ENCODE results near the gene EPN1. TPM values are rescaled to one million over a fixed set of nuclear protein-coding genes. Genes with fewer than 3 reads are reported as not detected.

EPN1 gene
- total and polyA plus RNA-seq, 2 of the 8 experiments (the other 6 are each of a cell fraction or from before 2014, with no cell fraction given), result 49.6 to 200 TPM

- TF ChIP-seq SP2 (IDR thresholded peaks at IDR 0.05; ENCODE audit: low read length), result no peak
- TF ChIP-seq BACH1 (IDR thresholded peaks at IDR 0.05; ENCODE audit: low read length), result no peak
- TF ChIP-seq TAF1 (IDR thresholded peaks at IDR 0.05; ENCODE audit: low read depth, low read length), result peak; percentile 61
- no peak for TF ChIP-seq KDM1A (IDR thresholded peaks at IDR 0.05; ENCODE audit: borderline replicate concordance, low read length)
- TF ChIP-seq SIN3A (conservative IDR thresholded peaks at IDR 0.05 in 1 of 2, IDR thresholded peaks at IDR 0.05 in 1 of 2; ENCODE audit: low read depth in 1 of 2, low read length in 2 of 2), result no peak; a peak in 1 of 4 replicates
- no peak for TF ChIP-seq POU5F1 (IDR thresholded peaks at IDR 0.05; ENCODE audit: low read depth, low read length)
- TF ChIP-seq TEAD4 (IDR thresholded peaks at IDR 0.05; ENCODE audit: low read depth, low read length), result no peak
- TF ChIP-seq, protein P1, sequence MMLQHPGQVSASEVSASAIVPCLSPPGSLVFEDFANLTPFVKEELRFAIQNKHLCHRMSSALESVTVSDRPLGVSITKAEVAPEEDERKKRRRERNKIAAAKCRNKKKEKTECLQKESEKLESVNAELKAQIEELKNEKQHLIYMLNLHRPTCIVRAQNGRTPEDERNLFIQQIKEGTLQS (IDR thresholded peaks at IDR 0.05; ENCODE audit: insufficient read depth, low read depth, low read length), result no peak
- TF ChIP-seq RBBP5 (IDR thresholded peaks at IDR 0.05; ENCODE audit: borderline replicate concordance, low read depth, low read length), result 0 out of 2 replicates have a peak, but pooled peaks have one; percentile 1
- peak; percentile 27 for TF ChIP-seq SAP30 (IDR thresholded peaks at IDR 0.05; ENCODE audit: insufficient read depth, insufficient replicate concordance, low read length)
- no peak for TF ChIP-seq SP1 (IDR thresholded peaks at IDR 0.05; ENCODE audit: low read depth, low read length)
- TF ChIP-seq ATF2 (IDR thresholded peaks at IDR 0.05; ENCODE audit: low read length), result no peak
- no peak for TF ChIP-seq TBP (IDR thresholded peaks at IDR 0.05; ENCODE audit: low read depth, low read length)
- no peak for TF ChIP-seq CBX5 (IDR thresholded peaks at IDR 0.05; ENCODE audit: low read depth, low read length)
- TF ChIP-seq RXRA (IDR thresholded peaks at IDR 0.05; ENCODE audit: insufficient read depth, low read depth, low read length), result no peak
- no peak for TF ChIP-seq NRF1 (IDR thresholded peaks at IDR 0.05; ENCODE audit: low read depth, low read length)
- TF ChIP-seq ASH2L (IDR thresholded peaks at IDR 0.05; ENCODE audit: low read length), result peak; percentile 28
- no peak for TF ChIP-seq CTBP2 (IDR thresholded peaks at IDR 0.05; ENCODE audit: borderline replicate concordance, insufficient read depth, insufficient read length, low read length)
- TF ChIP-seq CREB1 (IDR thresholded peaks at IDR 0.05), result no peak
- TF ChIP-seq EP300 (IDR thresholded peaks at IDR 0.05; ENCODE audit: borderline replicate concordance in 1 of 2, low read depth in 2 of 2, low read length in 2 of 2), result no peak
- peak; percentile 21 for TF ChIP-seq TAF7 (optimal IDR thresholded peaks at IDR 0.05; ENCODE audit: borderline replicate concordance, low read depth, low read length)
- TF ChIP-seq TCF12 (IDR thresholded peaks at IDR 0.05; ENCODE audit: low read depth, low read length), result no peak
- 0 out of 4 replicates have a peak, but pooled peaks of 1 of the 2 experiments have one; percentile 73 for TF ChIP-seq HDAC2 (IDR thresholded peaks at IDR 0.05; ENCODE audit: borderline replicate concordance in 1 of 2, low read depth in 2 of 2, low read length in 2 of 2)
These were observed 19.4 kb upstream of the EPN1 start (continued) for GRCh38 chr19:55655648-55656040.

All from H1 (cell line).